GM12878 (cell line): Measurements from ENCODE around the gene PRRC2A. TPM values are rescaled to one million over a fixed set of nuclear protein-coding genes. Genes with fewer than 3 reads are reported as not detected.

Experiments
- ATAC-seq: fragments of 200-7000 bp; cut with Tn5 transposase; 3 replicates; pipeline ENCODE4 v1.9.1; 2020; ENCODE audit warnings: mild to moderate bottlenecking, moderate library complexity
- BruUV-seq: library from RNA; stranded (reverse); fragments of 400-500 nt; replicated peaks from 2 replicates; lab custom pipeline; 2021; lab: Mats Ljungman, UMichigan
- CTCF ChIA-PET: fragments of 300-600 bp; sonication (Branson Sonifier 250); formaldehyde crosslinking; extraction: SDS; loops from one replicate; lab custom pipeline; 2021; ENCODE audit warnings: inconsistent platforms; lab: Yijun Ruan, JAX
- POLR2A ChIA-PET: fragments of 350-600 bp; formaldehyde crosslinking; extraction: SDS; loops from one replicate; lab custom pipeline; 2021; ENCODE audit warnings: inconsistent platforms; lab: Charles Lee
- RAD21 ChIA-PET: fragments of 300-600 bp; sonication (Branson Sonifier 250); formaldehyde crosslinking; loops from one replicate; lab custom pipeline; 2023; ENCODE audit warnings: antibody characterized with exemption; ENCODE audit not compliant: unreplicated experiment; lab: Charles Lee
- SMC1A ChIA-PET: fragments of 300-600 bp; sonication (Branson Sonifier 250); formaldehyde crosslinking; loops from one replicate; lab custom pipeline; 2023; ENCODE audit not compliant: unreplicated experiment, uncharacterized antibody; lab: Charles Lee
- DNase-seq: peaks from one replicate; pipeline ENCODE4 v3.0.0-alpha.2; 2011; ENCODE audit warnings: low read depth, low spot score
- FAIRE-seq: peaks from 3 replicates; lab custom pipeline; 2011; peaks lifted over from hg19 to GRCh38; lab: Jason Lieb, UNC
- H2AFZ ChIP-seq: 2 replicates; pipeline ENCODE4 v1.6.0; 2011; ENCODE audit warnings: low read depth, low read length, control low read depth; ENCODE audit not compliant: control insufficient read depth
- H3K27ac ChIP-seq: 2 replicates; pipeline ENCODE4 v1.5.1; 2011; ENCODE audit warnings: control low read depth; ENCODE audit not compliant: control insufficient read depth, insufficient read depth
- H3K27me3 ChIP-seq, 2 experiments: replicated peaks in 1 of 2; 2 replicates each; pipeline versions ENCODE4 v1.6.0 to v1.6.1; 2011; ENCODE audit warnings: low read length in 1 of 2; ENCODE audit not compliant: control insufficient read depth in 2 of 2, insufficient read depth in 2 of 2
- H3K36me3 ChIP-seq, 2 experiments: 2 replicates each; pipeline ENCODE4 v1.5.1; 2011; ENCODE audit warnings: low read length in 1 of 2; ENCODE audit not compliant: control insufficient read depth in 2 of 2, insufficient read depth in 2 of 2
- H3K4me1 ChIP-seq: 2 replicates; pipeline ENCODE4 v1.6.1; 2011; ENCODE audit warnings: mild to moderate bottlenecking, low read length, moderate library complexity, mixed read lengths; ENCODE audit not compliant: control insufficient read depth, insufficient read depth
- H3K4me2 ChIP-seq: 2 replicates; pipeline ENCODE4 v1.6.0; 2011; ENCODE audit warnings: control low read depth; ENCODE audit not compliant: control insufficient read depth, insufficient read depth
- H3K4me3 ChIP-seq: fragments of 200-600 bp; sonication (generic); 2 replicates; pipeline ENCODE4 v1.5.1; 2016
- H3K79me2 ChIP-seq: 2 replicates; pipeline ENCODE4 v1.6.0; 2011; ENCODE audit warnings: low read length; ENCODE audit not compliant: control insufficient read depth, insufficient read depth
- H3K9ac ChIP-seq: 2 replicates; pipeline ENCODE4 v1.8.0; 2011; ENCODE audit warnings: low read length, control low read depth, mixed read lengths; ENCODE audit not compliant: control insufficient read depth, insufficient read depth
- H3K9me3 ChIP-seq: replicated peaks from 3 replicates; pipeline ENCODE4 v1.5.1; 2011; ENCODE audit warnings: mild to moderate bottlenecking, low read length; ENCODE audit not compliant: control insufficient read depth, insufficient read depth
- H4K20me1 ChIP-seq: 2 replicates; pipeline ENCODE4 v1.6.0; 2011; ENCODE audit not compliant: control insufficient read depth, insufficient read depth
- BACH1 ChIP-seq: fragments of 450-650 bp; IDR thresholded peaks from 2 replicates; pipeline ENCODE4 v1.6.1; 2017; ENCODE audit warnings: mild to moderate bottlenecking, borderline replicate concordance
- BRCA1 ChIP-seq: IDR thresholded peaks from 2 replicates; pipeline ENCODE4 v1.6.1; 2011; ENCODE audit warnings: low read depth, low read length, improper control_type of control experiment
- CBX3 ChIP-seq: fragments of 200-600 bp; sonication (generic); IDR thresholded peaks from 2 replicates; pipeline ENCODE4 v1.6.1; 2016; ENCODE audit warnings: low read depth, borderline replicate concordance
- EED ChIP-seq: sonication (generic); IDR thresholded peaks from 2 replicates; pipeline ENCODE4 v1.6.1; 2016; ENCODE audit warnings: antibody characterized with exemption, low read depth
- EGR1 ChIP-seq, 2 experiments: IDR thresholded peaks; 1 replicate in 1 of 2; 2 replicates in 1 of 2; pipeline ENCODE4 v1.6.1; 2011 to 2012; ENCODE audit warnings: low read depth in 2 of 2, low read length in 2 of 2, borderline replicate concordance in 1 of 2, mild to moderate bottlenecking in 1 of 2, moderate library complexity in 1 of 2
- FOXK2 ChIP-seq: fragments of 450-650 bp; IDR thresholded peaks from 2 replicates; pipeline ENCODE4 v1.6.1; 2017; ENCODE audit warnings: mild to moderate bottlenecking, moderate library complexity
- IKZF2 ChIP-seq, 2 experiments: fragments of 450-650 bp; IDR thresholded peaks; 2 replicates each; pipeline ENCODE4 v1.6.1; 2017; ENCODE audit warnings: mild to moderate bottlenecking in 2 of 2, moderate library complexity in 2 of 2
- JUNB ChIP-seq: IDR thresholded peaks from 2 replicates; pipeline ENCODE4 v1.6.1; 2016; ENCODE audit warnings: antibody characterized with exemption, mild to moderate bottlenecking
- NFXL1 ChIP-seq: fragments of 450-650 bp; IDR thresholded peaks from 2 replicates; pipeline ENCODE4 v1.6.1; 2017; ENCODE audit warnings: antibody characterized with exemption, mild to moderate bottlenecking, borderline replicate concordance
- NFYB ChIP-seq: IDR thresholded peaks from 2 replicates; pipeline ENCODE4 v1.6.1; 2011; ENCODE audit warnings: low read depth, mild to moderate bottlenecking, low read length, improper control_type of control experiment, moderate library complexity; ENCODE audit not compliant: insufficient read depth
- POLR2AphosphoS5 ChIP-seq: IDR thresholded peaks from 2 replicates; pipeline ENCODE4 v1.6.1; 2011; ENCODE audit warnings: mild to moderate bottlenecking, low read length, inconsistent platforms
- RAD51 ChIP-seq: fragments of 450-650 bp; IDR thresholded peaks from 2 replicates; pipeline ENCODE4 v1.6.1; 2016; ENCODE audit warnings: moderate library complexity, mild to moderate bottlenecking, inconsistent platforms
- RB1 ChIP-seq: fragments of 450-650 bp; formaldehyde crosslinking; IDR thresholded peaks from 2 replicates; pipeline ENCODE4 v1.6.1; 2017; ENCODE audit warnings: mild to moderate bottlenecking, borderline replicate concordance
- SMC3 ChIP-seq: IDR thresholded peaks from 2 replicates; pipeline ENCODE4 v1.6.1; 2011; ENCODE audit warnings: low read length, improper control_type of control experiment, borderline replicate concordance
- TCF3 ChIP-seq: IDR thresholded peaks from 2 replicates; pipeline ENCODE4 v1.6.1; 2012; ENCODE audit warnings: low read depth, mild to moderate bottlenecking, low read length, borderline replicate concordance; ENCODE audit not compliant: insufficient read depth
- WRNIP1 ChIP-seq: IDR thresholded peaks from 2 replicates; pipeline ENCODE4 v1.6.1; 2011; ENCODE audit warnings: low read depth, low read length, improper control_type of control experiment, borderline replicate concordance
- WGBS: methylation state at CpG from one replicate; pipeline ENCODE4 v1.1.6; 2016; ENCODE audit warnings: low lambda C conversion rate; ENCODE audit not compliant: insufficient replicate concordance, insufficient coverage; ENCODE audit errors: missing lambda C conversion rate; 5-methylcytosine and 5-hydroxymethylcytosine counted together
- in situ Hi-C: fragments of 300-500 bp; cut with MboI; formaldehyde crosslinking; loops from 9 replicates; pipeline ENCODE4 v1.14.3; 2018; ENCODE audit warnings: mixed read lengths
- intact Hi-C: fragments of 100-400 bp; cut with micrococcal nuclease; formaldehyde crosslinking; loops from one replicate; pipeline ENCODE4 v1.14.2; 2022; ENCODE audit not compliant: unreplicated experiment
- polyA plus RNA-seq, 11 experiments: library from polyadenylated mRNA; depleted of rRNA in 4 of 11; unstranded in 6 of 11; stranded (reverse) in 5 of 11; fragments of >200 nt; fragmentation: Nextera tagmentation in 4 of 11; fragmentation: Illumina TruSeq in 1 of 11; extraction: Ambion mirVana in 4 of 11; extraction: Trizol in 1 of 11; gene quantifications; 1 replicate in 1 of 11; 2 replicates in 10 of 11; pipeline versions ENCODE4 v1.2.1 to v1.2.3, GENCODE V29; 2011 to 2016; ENCODE audit warnings: inconsistent platforms in 2 of 11, missing spikeins in 2 of 11, low read depth in 1 of 11
- total RNA-seq, 4 experiments: library from RNA; depleted of rRNA in 3 of 4; stranded (reverse); fragments of >200 nt in 3 of 4; fragmentation: Illumina TruSeq in 1 of 4; extraction: Trizol in 1 of 4; gene quantifications; 2 replicates each; pipeline versions ENCODE4 v1.2.1 to v1.2.3, GENCODE V29; 2013 to 2021
- TF ChIP-seq, protein P1 (sequence below): IDR thresholded peaks from 2 replicates; pipeline ENCODE4 v1.6.1; 2012; ENCODE audit warnings: low read depth, low read length, improper control_type of control experiment
- TF ChIP-seq, protein P2 (sequence below), 3 experiments: IDR thresholded peaks in 2 of 3; conservative IDR thresholded peaks in 1 of 3; 2 replicates each; pipeline ENCODE4 v1.5.1; 2011; ENCODE audit warnings: low read depth in 3 of 3, low read length in 3 of 3, mild to moderate bottlenecking in 3 of 3, control low read depth in 2 of 3, moderate library complexity in 2 of 3, inconsistent platforms in 1 of 3, mixed read lengths in 1 of 3; ENCODE audit not compliant: control insufficient read depth in 2 of 3, insufficient read depth in 1 of 3; ENCODE audit errors: extremely low read depth in 1 of 3
- TF ChIP-seq, protein P3 (sequence below): IDR thresholded peaks from 2 replicates; pipeline ENCODE4 v1.6.1; 2011; ENCODE audit warnings: mild to moderate bottlenecking, low read depth, low read length, moderate library complexity; ENCODE audit not compliant: insufficient replicate concordance

PRRC2A gene
- total and polyA plus RNA-seq, 10 of the 15 experiments (the other 5 are each of a cell fraction or from before 2014, with no cell fraction given), result 0.40 to 244 (median 61.3) TPM

DNA sequence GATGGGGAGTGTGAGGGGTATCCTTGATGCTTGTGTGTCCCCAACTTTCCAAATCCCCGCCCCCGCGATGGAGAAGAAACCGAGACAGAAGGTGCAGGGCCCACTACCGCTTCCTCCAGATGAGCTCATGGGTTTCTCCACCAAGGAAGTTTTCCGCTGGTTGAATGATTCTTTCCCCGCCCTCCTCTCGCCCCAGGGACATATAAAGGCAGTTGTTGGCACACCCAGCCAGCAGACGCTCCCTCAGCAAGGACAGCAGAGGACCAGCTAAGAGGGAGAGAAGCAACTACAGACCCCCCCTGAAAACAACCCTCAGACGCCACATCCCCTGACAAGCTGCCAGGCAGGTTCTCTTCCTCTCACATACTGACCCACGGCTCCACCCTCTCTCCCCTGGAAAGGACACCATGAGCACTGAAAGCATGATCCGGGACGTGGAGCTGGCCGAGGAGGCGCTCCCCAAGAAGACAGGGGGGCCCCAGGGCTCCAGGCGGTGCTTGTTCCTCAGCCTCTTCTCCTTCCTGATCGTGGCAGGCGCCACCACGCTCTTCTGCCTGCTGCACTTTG, 45.1 kb upstream of the PRRC2A start, which contains the start of gene TNF:
TSS of gene TNF (plus strand) at position 231 of the 567 bp plus-strand sequence. CDS start at position 408, 177 bp downstream.
- ChIA-PET SMC1A (interaction anchor here (0.6 to 45.5 kb wide), 6 partner anchors 9 to 390 kb away, joined by 3 to 1989 read pairs (median 30); partner anchors contain the start of genes ATP6V1G2, DDX39B, LST1 and LTA), POLR2A (interaction anchor here (0.9 to 17.1 kb wide), 11 partner anchors 8 to 252 kb away, joined by 3 to 282 read pairs (median 14); partner anchors contain the start of genes ATP6V1G2, DDX39B, HSPA1B and LST1), CTCF (interaction anchor here (0.9 to 31.0 kb wide), 4 partner anchors 18 to 244 kb away, joined by 3 to 2098 read pairs (median 396); partner anchors contain the start of genes ATP6V1G2, DDX39B, LST1 and LTA), RAD21 (interaction anchor here (0.5 to 17.5 kb wide), 13 partner anchors 8 to 1396 kb away, joined by 3 to 620 read pairs (median 5); partner anchors contain the start of genes ATP6V1G2, DDX39B, GPANK1 and LST1)
- DNase-seq, result peak; percentile 91
- peaks cover 57% of the 10 kb centered on the region for H3K4me1 ChIP-seq
- H3K4me2 ChIP-seq, result peak within 1 kb of the TSS; percentile 84
- H2AFZ ChIP-seq, result no peak within 1 kb of the TSS
- BruUV-seq, result no TSS peak
- no peaks in the 10 kb centered on the region for H4K20me1 ChIP-seq
- H3K79me2 ChIP-seq, result peaks cover 84% of the 10 kb centered on the region
- peak; percentile 44 for ATAC-seq
- FAIRE-seq, result peak; percentile 68
- WGBS, result 1% methylated on average over 17 of the region's 19 CpGs
- in situ Hi-C loops (no loop called here), intact Hi-C loops (no loop called here)
- peak within 1 kb of the TSS; percentile 82 for H3K9ac ChIP-seq
- no peaks in the 10 kb centered on the region for H3K27me3 ChIP-seq
- H3K4me3 ChIP-seq, result peak within 1 kb of the TSS; percentile 91
- no peaks in the 10 kb centered on the region for H3K9me3 ChIP-seq
- peak within 1 kb of the TSS; percentile 96 for H3K27ac ChIP-seq
- H3K36me3 ChIP-seq, result peaks cover 0 to 7% of the 10 kb centered on the region in 2 experiments; a peak in 2 of 4 replicates
- TF ChIP-seq SMC3, result peak; percentile 27; the same call in 1 of the 2 replicates
- TF ChIP-seq BRCA1, result no peak
- no peak for TF ChIP-seq RAD51
- peak; percentile 90; the same call in 1 of the 2 replicates for TF ChIP-seq TCF3
- TF ChIP-seq JUNB, result peak; percentile 25; the same call in 1 of the 2 replicates
- peak; percentile 78 to 81 for TF ChIP-seq IKZF2 (IDR thresholded peaks at IDR 0.05)
- peak in 1 of 2 experiments; percentile 91; a peak in 2 of 3 replicates for TF ChIP-seq EGR1 (IDR thresholded peaks at IDR 0.05; ENCODE audit: borderline replicate concordance in 1 of 2, low read depth in 2 of 2, low read length in 2 of 2)
- TF ChIP-seq, protein P1, sequence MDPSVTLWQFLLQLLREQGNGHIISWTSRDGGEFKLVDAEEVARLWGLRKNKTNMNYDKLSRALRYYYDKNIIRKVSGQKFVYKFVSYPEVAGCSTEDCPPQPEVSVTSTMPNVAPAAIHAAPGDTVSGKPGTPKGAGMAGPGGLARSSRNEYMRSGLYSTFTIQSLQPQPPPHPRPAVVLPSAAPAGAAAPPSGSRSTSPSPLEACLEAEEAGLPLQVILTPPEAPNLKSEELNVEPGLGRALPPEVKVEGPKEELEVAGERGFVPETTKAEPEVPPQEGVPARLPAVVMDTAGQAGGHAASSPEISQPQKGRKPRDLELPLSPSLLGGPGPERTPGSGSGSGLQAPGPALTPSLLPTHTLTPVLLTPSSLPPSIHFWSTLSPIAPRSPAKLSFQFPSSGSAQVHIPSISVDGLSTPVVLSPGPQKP, result 0 out of 2 replicates have a peak, but pooled peaks have one; percentile 40
- TF ChIP-seq FOXK2, result no peak
- TF ChIP-seq EED, result peak; percentile 87; the same call in 1 of the 2 replicates
- TF ChIP-seq WRNIP1, result no peak
- no peak; the same call in 1 of the 2 replicates for TF ChIP-seq BACH1
- TF ChIP-seq NFXL1, result no peak
- no peak for TF ChIP-seq CBX3
- peak; percentile 100 for TF ChIP-seq POLR2AphosphoS5
- TF ChIP-seq, protein P2, sequence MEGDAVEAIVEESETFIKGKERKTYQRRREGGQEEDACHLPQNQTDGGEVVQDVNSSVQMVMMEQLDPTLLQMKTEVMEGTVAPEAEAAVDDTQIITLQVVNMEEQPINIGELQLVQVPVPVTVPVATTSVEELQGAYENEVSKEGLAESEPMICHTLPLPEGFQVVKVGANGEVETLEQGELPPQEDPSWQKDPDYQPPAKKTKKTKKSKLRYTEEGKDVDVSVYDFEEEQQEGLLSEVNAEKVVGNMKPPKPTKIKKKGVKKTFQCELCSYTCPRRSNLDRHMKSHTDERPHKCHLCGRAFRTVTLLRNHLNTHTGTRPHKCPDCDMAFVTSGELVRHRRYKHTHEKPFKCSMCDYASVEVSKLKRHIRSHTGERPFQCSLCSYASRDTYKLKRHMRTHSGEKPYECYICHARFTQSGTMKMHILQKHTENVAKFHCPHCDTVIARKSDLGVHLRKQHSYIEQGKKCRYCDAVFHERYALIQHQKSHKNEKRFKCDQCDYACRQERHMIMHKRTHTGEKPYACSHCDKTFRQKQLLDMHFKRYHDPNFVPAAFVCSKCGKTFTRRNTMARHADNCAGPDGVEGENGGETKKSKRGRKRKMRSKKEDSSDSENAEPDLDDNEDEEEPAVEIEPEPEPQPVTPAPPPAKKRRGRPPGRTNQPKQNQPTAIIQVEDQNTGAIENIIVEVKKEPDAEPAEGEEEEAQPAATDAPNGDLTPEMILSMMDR (IDR thresholded peaks at IDR 0.05 in 2 of 3, conservative IDR thresholded peaks at IDR 0.05 in 1 of 3; ENCODE audit: control insufficient read depth in 2 of 3, extremely low read depth in 1 of 3, insufficient read depth in 1 of 3, low read depth in 3 of 3, low read length in 3 of 3), result no peak
- TF ChIP-seq RB1, result no peak
- TF ChIP-seq NFYB, result 0 out of 2 replicates have a peak, but pooled peaks have one; percentile 24
- TF ChIP-seq, protein P3, sequence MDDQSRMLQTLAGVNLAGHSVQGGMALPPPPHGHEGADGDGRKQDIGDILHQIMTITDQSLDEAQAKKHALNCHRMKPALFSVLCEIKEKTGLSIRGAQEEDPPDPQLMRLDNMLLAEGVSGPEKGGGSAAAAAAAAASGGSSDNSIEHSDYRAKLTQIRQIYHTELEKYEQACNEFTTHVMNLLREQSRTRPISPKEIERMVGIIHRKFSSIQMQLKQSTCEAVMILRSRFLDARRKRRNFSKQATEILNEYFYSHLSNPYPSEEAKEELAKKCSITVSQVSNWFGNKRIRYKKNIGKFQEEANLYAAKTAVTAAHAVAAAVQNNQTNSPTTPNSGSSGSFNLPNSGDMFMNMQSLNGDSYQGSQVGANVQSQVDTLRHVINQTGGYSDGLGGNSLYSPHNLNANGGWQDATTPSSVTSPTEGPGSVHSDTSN, result no peak
